ENCODE measurements around the gene CNNM3. TPM values are rescaled to one million over a fixed set of nuclear protein-coding genes. Genes with fewer than 3 reads are reported as not detected.

The CNNM3 gene
- total RNA-seq, 4 donors from 2014 or later, result 12.6 to 28.3 (median 16.5) TPM

GRCh38 chr2:96883306-96883705, 67.2 kb downstream of the CNNM3 start:
- H3K4me1 ChIP-seq, result peaks cover 65% of the 10 kb centered on the region
- WGBS, result 65% methylated on average over 8 of the region's 9 CpGs

More at GRCh38 chr2:96883306-96883705, 67.2 kb downstream of the CNNM3 start:
- H3K4me3 ChIP-seq, result no peak overlapping the region
- no peaks in the 10 kb centered on the region for H3K27me3 ChIP-seq
- DNase-seq (ENCODE audit: low spot score in 2 of 2), result no peak
- H3K27ac ChIP-seq, result no peak overlapping the region
- H3K9me3 ChIP-seq, result no peaks in the 10 kb centered on the region
- H3K36me3 ChIP-seq, result no peaks in the 10 kb centered on the region
- no peak for TF ChIP-seq POLR2A (IDR thresholded peaks at IDR 0.05)
- TF ChIP-seq CTCF (IDR thresholded peaks at IDR 0.05), result no peak

Other genes with a start within 250 kb of the CNNM3 start
- gene KANSL3, start 178.0 kb upstream of the CNNM3 start, total RNA-seq, result 10 to 100 TPM; 29.3 to 70.5 (median 37.4) TPM
- gene FER1L5, start 173.5 kb upstream of the CNNM3 start, total RNA-seq, result not detected
- 10 to 100 TPM; 11.9 to 18.3 (median 16.4) TPM for gene LMAN2L, start 76.2 kb upstream of the CNNM3 start, total RNA-seq
- gene CNNM4, start 55.4 kb upstream of the CNNM3 start, total RNA-seq, result 10 to 100 TPM; 14.9 to 18.9 (median 16.3) TPM
- 10 to 100 TPM in 1 of 4 donors, 1 to 10 TPM in 3; 6.1 to 22.3 (median 7.2) TPM for gene ANKRD23, start 27.8 kb downstream of the CNNM3 start, total RNA-seq
- 10 to 100 TPM; 16.1 to 22.1 (median 20.6) TPM for gene ANKRD39, start 41.7 kb downstream of the CNNM3 start, total RNA-seq
- 10 to 100 TPM; 15.7 to 28.2 (median 23.5) TPM for gene SEMA4C, start 53.8 kb downstream of the CNNM3 start, total RNA-seq
- 1 to 10 TPM in 1 of 4 donors, under 1 TPM in 2, not detected in 1; 0.30 to 1.2 (median 0.72) TPM for gene FAM178B, start 170.3 kb downstream of the CNNM3 start, total RNA-seq

Measured in suprapubic skin (tissue), 4 donors.